ENCODE results near the gene SSX7.

DNA sequence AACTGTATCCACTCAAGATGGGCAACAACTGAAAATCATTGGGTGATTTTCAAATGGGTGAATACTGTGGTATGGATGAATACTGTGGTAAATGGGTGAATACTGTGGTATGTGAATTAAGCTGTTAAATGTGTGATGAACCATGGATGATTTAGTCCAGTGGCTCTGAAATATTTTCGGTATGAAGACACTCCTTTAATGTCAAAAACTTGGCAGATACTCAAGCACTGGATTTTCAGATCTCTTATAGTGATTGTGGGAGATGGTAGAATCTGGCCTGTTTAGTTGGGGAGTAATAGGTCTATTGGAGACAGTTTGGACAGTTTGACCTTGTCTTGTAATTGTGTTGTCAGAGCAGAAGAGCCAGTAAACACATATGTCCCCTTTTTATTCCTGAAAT is 45.7 kb downstream of the SSX7 start:
- TF ChIP-seq, protein P1, sequence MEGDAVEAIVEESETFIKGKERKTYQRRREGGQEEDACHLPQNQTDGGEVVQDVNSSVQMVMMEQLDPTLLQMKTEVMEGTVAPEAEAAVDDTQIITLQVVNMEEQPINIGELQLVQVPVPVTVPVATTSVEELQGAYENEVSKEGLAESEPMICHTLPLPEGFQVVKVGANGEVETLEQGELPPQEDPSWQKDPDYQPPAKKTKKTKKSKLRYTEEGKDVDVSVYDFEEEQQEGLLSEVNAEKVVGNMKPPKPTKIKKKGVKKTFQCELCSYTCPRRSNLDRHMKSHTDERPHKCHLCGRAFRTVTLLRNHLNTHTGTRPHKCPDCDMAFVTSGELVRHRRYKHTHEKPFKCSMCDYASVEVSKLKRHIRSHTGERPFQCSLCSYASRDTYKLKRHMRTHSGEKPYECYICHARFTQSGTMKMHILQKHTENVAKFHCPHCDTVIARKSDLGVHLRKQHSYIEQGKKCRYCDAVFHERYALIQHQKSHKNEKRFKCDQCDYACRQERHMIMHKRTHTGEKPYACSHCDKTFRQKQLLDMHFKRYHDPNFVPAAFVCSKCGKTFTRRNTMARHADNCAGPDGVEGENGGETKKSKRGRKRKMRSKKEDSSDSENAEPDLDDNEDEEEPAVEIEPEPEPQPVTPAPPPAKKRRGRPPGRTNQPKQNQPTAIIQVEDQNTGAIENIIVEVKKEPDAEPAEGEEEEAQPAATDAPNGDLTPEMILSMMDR (tag by site-specific recombination; IDR thresholded peaks at IDR 0.05): no peak
- TF ChIP-seq ZNF704 (tag by site-specific recombination; IDR thresholded peaks at IDR 0.05): no peak
- TF ChIP-seq ZBTB8A (tag by site-specific recombination; IDR thresholded peaks at IDR 0.05): no peak
